ENCODE data around the gene PNMA1. TPM values are rescaled to one million over a fixed set of nuclear protein-coding genes. Genes with fewer than 3 reads are reported as not detected.

Gene PNMA1
- total and polyA plus RNA-seq, 2 of the 13 experiments (the other 11 are each of a cell fraction or from before 2014, with no cell fraction given) = 7.0 to 8.3 TPM

GRCh38 chr14:73759714-73760597, 45.8 kb upstream of the PNMA1 start (continued):
- TF ChIP-seq TAF1 (CRISPR knock-in tag; IDR thresholded peaks at IDR 0.05) (peak; percentile 72), MAFF (IDR thresholded peaks at IDR 0.05; ENCODE audit: low read depth, low read length) (no peak), HOMEZ (CRISPR knock-in tag; IDR thresholded peaks at IDR 0.05; ENCODE audit: low read depth) (0 out of 2 replicates have a peak, but pooled peaks have one; percentile 29), PATZ1 (CRISPR knock-in tag; IDR thresholded peaks at IDR 0.05) (peak; percentile 67; the same call in 1 of the 2 replicates), ZNF260 (CRISPR knock-in tag; IDR thresholded peaks at IDR 0.05; ENCODE audit: borderline replicate concordance, low read depth) (no peak), ZNF136 (CRISPR knock-in tag; IDR thresholded peaks at IDR 0.05; ENCODE audit: low read depth) (no peak), ATF2 (CRISPR knock-in tag; IDR thresholded peaks at IDR 0.05) (peak; percentile 65; the same call in 1 of the 2 replicates), ZXDC (CRISPR knock-in tag; IDR thresholded peaks at IDR 0.05) (peak; percentile 65; the same call in 1 of the 2 replicates), CCDC6 (CRISPR knock-in tag; IDR thresholded peaks at IDR 0.05) (peak; percentile 92), ZNF567 (CRISPR knock-in tag; IDR thresholded peaks at IDR 0.05; ENCODE audit: borderline replicate concordance) (peak; percentile 75; the same call in 1 of the 2 replicates), NCOA1 (CRISPR knock-in tag; IDR thresholded peaks at IDR 0.05) (0 out of 2 replicates have a peak, but pooled peaks have one; percentile 43), ZNF34 (CRISPR knock-in tag; IDR thresholded peaks at IDR 0.05; ENCODE audit: borderline replicate concordance) (0 out of 2 replicates have a peak, but pooled peaks have one; percentile 57), KDM5A (IDR thresholded peaks at IDR 0.05; ENCODE audit: borderline replicate concordance, low read length) (peak; percentile 25; the same call in 1 of the 2 replicates), SAFB2 (CRISPR knock-in tag; IDR thresholded peaks at IDR 0.05; ENCODE audit: borderline replicate concordance, low read depth) (peak; percentile 58; the same call in 1 of the 2 replicates), NFRKB (IDR thresholded peaks at IDR 0.05) (no peak), PHF21A (CRISPR knock-in tag; IDR thresholded peaks at IDR 0.05) (peak; percentile 94), KAT8 (CRISPR knock-in tag; IDR thresholded peaks at IDR 0.05) (peak; percentile 68), ZBTB7B (CRISPR knock-in tag; IDR thresholded peaks at IDR 0.05) (no peak; the same call in 1 of the 2 replicates), SOX6 (IDR thresholded peaks at IDR 0.05) (no peak), SOX6 (CRISPR knock-in tag; IDR thresholded peaks at IDR 0.05) (peak; percentile 86), ZNF614 (CRISPR knock-in tag; IDR thresholded peaks at IDR 0.05; ENCODE audit: borderline replicate concordance) (peak; percentile 66; the same call in 1 of the 2 replicates)

Measured in HepG2 (cell line).